Sigmoid colon (tissue), 7 donors: ENCODE results near the gene PIK3R6. TPM values are rescaled to one million over a fixed set of nuclear protein-coding genes. Genes with fewer than 3 reads are reported as not detected.
"Not testable (repeated sequence)": the region's sequence is repeated elsewhere in the genome, so short reads cannot be mapped to it uniquely, and the experiment has no call there.

Experiments used
- DNase-seq: peaks from one replicate; pipeline ENCODE4 v3.0.0-alpha.2; 2019
- H3K27ac ChIP-seq, 4 donors: fragments of 200-600 bp; sonication (generic); one replicate each; pipeline ENCODE4 v1.5.1; 2016 to 2019; ENCODE audit warnings: mild to moderate bottlenecking in 1 of 4
- H3K27me3 ChIP-seq, 3 donors: fragments of 200-600 bp; sonication (generic); one replicate each; pipeline ENCODE4 v1.5.1; 2019; ENCODE audit warnings: mild to moderate bottlenecking in 1 of 3
- H3K36me3 ChIP-seq, 4 donors: fragments of 200-600 bp; sonication (generic); one replicate each; pipeline ENCODE4 v1.5.1; 2016 to 2019
- H3K4me1 ChIP-seq, 4 donors: fragments of 200-600 bp; sonication (generic); one replicate each; pipeline ENCODE4 v1.5.1; 2017 to 2019
- H3K4me3 ChIP-seq, 4 donors: fragments of 200-600 bp; sonication (generic); one replicate each; pipeline ENCODE4 v1.5.1; 2017 to 2019; ENCODE audit warnings: mild to moderate bottlenecking in 2 of 4, moderate library complexity in 1 of 4
- H3K9me3 ChIP-seq, 4 donors: fragments of 200-600 bp in 3 of 4; sonication (generic) in 3 of 4; one replicate each; pipeline versions ENCODE4 v1.5.1 to v1.6.1; 2013 to 2019
- CTCF ChIP-seq, 4 experiments: fragments of 450-650 bp in 3 of 4; fragments of 200-600 bp in 1 of 4; IDR thresholded peaks; one replicate each; pipeline ENCODE4 v1.5.1; 2016 to 2019; ENCODE audit warnings: antibody characterized with exemption in 4 of 4, mild to moderate bottlenecking in 3 of 4, moderate library complexity in 2 of 4
- EP300 ChIP-seq, 4 donors: sonication (generic); formaldehyde crosslinking; IDR thresholded peaks; one replicate each; pipeline ENCODE4 v1.6.1; 2017; ENCODE audit warnings: antibody characterized with exemption in 4 of 4
- POLR2A ChIP-seq, 2 donors: fragments of 450-650 bp; IDR thresholded peaks; one replicate each; pipeline ENCODE4 v1.6.1; 2016; ENCODE audit warnings: antibody characterized with exemption in 2 of 2, mild to moderate bottlenecking in 2 of 2, moderate library complexity in 2 of 2
- POLR2AphosphoS5 ChIP-seq, 4 donors: sonication (generic); formaldehyde crosslinking; IDR thresholded peaks; one replicate each; pipeline ENCODE4 v1.6.1; 2017; ENCODE audit warnings: antibody characterized with exemption in 4 of 4
- WGBS, 2 donors: extraction: QIAGEN DNeasy Blood & Tissue Kit; methylation state at CpG; one replicate each; pipeline ENCODE4 v1.1.7; 2013; 5-methylcytosine and 5-hydroxymethylcytosine counted together
- intact Hi-C: fragments of 100-400 bp; cut with DNase I; formaldehyde crosslinking; loops from one replicate; pipeline ENCODE4 v1.15.1; 2023
- polyA plus RNA-seq, 3 donors: library from polyadenylated mRNA; stranded (reverse); fragments of 200-250 nt; gene quantifications; one replicate each; pipeline ENCODE4 v1.2.3, GENCODE V29; 2013
- total RNA-seq, 4 donors: library from RNA; depleted of rRNA; stranded (reverse); fragments of >200 nt; gene quantifications; one replicate each; pipeline ENCODE4 v1.1.0, GENCODE V29; 2016
- donor health status: healthy with polysubstance abuse.
- donor health status: Bipolar disorder and iron deficiency.
- donor health status: healthy.

Gene PIK3R6
- total and polyA plus RNA-seq, 7 donors: 0.54 to 1.2 (median 0.77) TPM; not detected in 2

- Histone ChIP-seq H3K4me1 (no peaks in the 10 kb centered on the region), H3K27me3 (peaks cover 0 to under 1% (median 0%) of the 10 kb centered on the region in 3 donors), H3K27ac (no peak overlapping the region), H3K36me3 (no peaks in the 10 kb centered on the region), H3K9me3 (no peaks in the 10 kb centered on the region), H3K4me3 (no peak overlapping the region)
- intact Hi-C loops: no loop called here
- no peak for DNase-seq
- TF ChIP-seq POLR2A (IDR thresholded peaks at IDR 0.05): no peak
- TF ChIP-seq EP300 (IDR thresholded peaks at IDR 0.05): no peak
- no peak for TF ChIP-seq CTCF (IDR thresholded peaks at IDR 0.05)
- TF ChIP-seq POLR2AphosphoS5 (IDR thresholded peaks at IDR 0.05): no peak
- WGBS, 2 donors: 15 to 27% methylated on average over 5 of the region's 5 CpGs
These were observed 9.6 kb downstream of the PIK3R6 start for GRCh38 chr17:8857919-8858318.

- 18 to 55% methylated on average over 14 of the region's 14 CpGs for WGBS, 2 donors
- no peaks in the 10 kb centered on the region for H3K9me3 ChIP-seq
- H3K27ac ChIP-seq: no peak overlapping the region
- H3K36me3 ChIP-seq: no peaks in the 10 kb centered on the region
- no peak overlapping the region for H3K4me3 ChIP-seq
- no peak for TF ChIP-seq CTCF (IDR thresholded peaks at IDR 0.05)
- no peak for TF ChIP-seq EP300 (IDR thresholded peaks at IDR 0.05)
- TF ChIP-seq POLR2AphosphoS5 (IDR thresholded peaks at IDR 0.05): no peak
- no peak for TF ChIP-seq POLR2A (IDR thresholded peaks at IDR 0.05)
- intact Hi-C loops: no loop called here
- H3K27me3 ChIP-seq: peaks cover 0 to 5% (median 0%) of the 10 kb centered on the region in 3 donors
- H3K4me1 ChIP-seq: no peaks in the 10 kb centered on the region
- no peak for DNase-seq
These were observed 10.5 kb downstream of the PIK3R6 start for GRCh38 chr17:8856869-8857575.

GRCh38 chr17:8856205-8856603 is 11.3 kb downstream of the PIK3R6 start:
- H3K27ac ChIP-seq, H3K4me1 ChIP-seq, DNase-seq, intact Hi-C loops, H3K4me3 ChIP-seq, H3K27me3 ChIP-seq, H3K9me3 ChIP-seq, H3K36me3 ChIP-seq: not testable (repeated sequence)
- 70 to 88% methylated on average over 6 of the region's 6 CpGs for WGBS, 2 donors

GRCh38 chr17:8855477-8856204 is 11.8 kb downstream of the PIK3R6 start:
- H3K4me1 ChIP-seq: no peaks in the 10 kb centered on the region
- peaks cover 0 to 5% (median 0%) of the 10 kb centered on the region in 3 donors for H3K27me3 ChIP-seq
- H3K4me3 ChIP-seq: no peak overlapping the region
- H3K9me3 ChIP-seq: no peaks in the 10 kb centered on the region
- H3K36me3 ChIP-seq: no peaks in the 10 kb centered on the region
- DNase-seq: no peak
- H3K27ac ChIP-seq: no peak overlapping the region
- 71 to 76% methylated on average over 17 of the region's 17 CpGs for WGBS, 2 donors
- TF ChIP-seq POLR2A (IDR thresholded peaks at IDR 0.05): no peak
- TF ChIP-seq CTCF (IDR thresholded peaks at IDR 0.05): no peak
- TF ChIP-seq EP300 (IDR thresholded peaks at IDR 0.05): no peak
- no peak for TF ChIP-seq POLR2AphosphoS5 (IDR thresholded peaks at IDR 0.05)
- intact Hi-C loops: no loop called here

GRCh38 chr17:8851600-8851999 is 15.9 kb downstream of the PIK3R6 start:
- no peak for TF ChIP-seq POLR2A (IDR thresholded peaks at IDR 0.05)
- no peak for TF ChIP-seq EP300 (IDR thresholded peaks at IDR 0.05)
- no peak for TF ChIP-seq POLR2AphosphoS5 (IDR thresholded peaks at IDR 0.05)
- TF ChIP-seq CTCF (IDR thresholded peaks at IDR 0.05): no peak
- no peak for DNase-seq
- Histone ChIP-seq H3K27me3 (peaks cover 0 to 9% (median 0%) of the 10 kb centered on the region in 3 donors), H3K27ac (no peak overlapping the region), H3K4me3 (no peak overlapping the region), H3K36me3 (no peaks in the 10 kb centered on the region), H3K9me3 (no peaks in the 10 kb centered on the region), H3K4me1 (no peaks in the 10 kb centered on the region)
- WGBS, 2 donors: 81 to 86% methylated on average over 5 of the region's 5 CpGs
- intact Hi-C loops: no loop called here
